Left ventricle myocardium inferior (tissue), 1 donor: ENCODE results near the gene PDGFC. TPM values are rescaled to one million over a fixed set of nuclear protein-coding genes. Genes with fewer than 3 reads are reported as not detected.

Source experiments
- DNase-seq: peaks from one replicate; pipeline ENCODE4 v3.0.0-alpha.2; 2020
- H3K27ac ChIP-seq: fragments of 200-600 bp; replicated peaks from 2 replicates; pipeline ENCODE4 v1.8.0; 2021
- H3K27me3 ChIP-seq: fragments of 200-600 bp; 2 replicates; pipeline ENCODE4 v1.8.0; 2021; ENCODE audit warnings: low read depth
- H3K36me3 ChIP-seq: fragments of 200-600 bp; 2 replicates; pipeline ENCODE4 v1.8.0; 2021
- H3K4me1 ChIP-seq: fragments of 200-600 bp; 2 replicates; pipeline ENCODE4 v1.8.0; 2021
- H3K4me3 ChIP-seq: fragments of 200-600 bp; 2 replicates; pipeline ENCODE4 v1.8.0; 2021; ENCODE audit warnings: mild to moderate bottlenecking, moderate library complexity
- H3K9me3 ChIP-seq: fragments of 200-600 bp; replicated peaks from 2 replicates; pipeline ENCODE4 v1.8.0; 2021
- intact Hi-C: fragments of 100-400 bp; cut with micrococcal nuclease; formaldehyde crosslinking; loops from one replicate; pipeline ENCODE4 v1.11.0; 2022
- total RNA-seq: library from RNA; stranded (reverse); fragmentation: NEBNext Ultra II Directional; extraction: Animal tissue kit (Norgen Biotek cat#: 25700); gene quantifications from one replicate; pipeline ENCODE4 v1.2.1, GENCODE V29; 2021
- TF ChIP-seq, protein P1 (sequence below): fragments of 200-600 bp; IDR thresholded peaks from 2 replicates; pipeline ENCODE4 v1.8.0; 2021; ENCODE audit warnings: antibody characterized with exemption, mild to moderate bottlenecking, borderline replicate concordance
- donor health status: DM: no; HTN: yes; CAD: no; lungs with severe emphysema.

PDGFC gene
- total RNA-seq, 1 donor from 2014 or later, result 12.9 TPM

DNA sequence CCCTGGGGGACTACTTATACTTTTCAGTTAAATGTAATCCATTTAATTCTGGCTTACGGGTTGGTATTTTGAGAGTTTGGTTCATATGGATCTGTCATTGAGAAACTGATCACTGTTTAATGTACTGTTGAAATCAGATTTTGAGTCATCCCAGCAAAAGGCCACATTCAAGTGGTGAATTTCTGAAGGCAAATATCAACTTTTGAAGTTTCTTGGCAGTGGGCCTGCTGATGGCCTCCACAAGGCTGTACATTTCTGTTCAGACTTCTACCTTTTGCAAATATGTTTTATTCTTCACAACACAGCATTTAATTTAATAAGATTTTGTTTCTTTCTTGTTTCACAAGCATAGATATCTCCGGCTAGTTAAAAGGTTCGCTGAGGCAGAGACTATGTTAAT is 138.7 kb downstream of the PDGFC start:
- H3K9me3 ChIP-seq, result peaks cover 5% of the 10 kb centered on the region
- no peak overlapping the region for H3K27ac ChIP-seq
- no peaks in the 10 kb centered on the region for H3K27me3 ChIP-seq
- intact Hi-C loops, result no loop called here
- no peak for DNase-seq
- no peak overlapping the region for H3K4me3 ChIP-seq
- peaks cover 13% of the 10 kb centered on the region for H3K4me1 ChIP-seq
- no peaks in the 10 kb centered on the region for H3K36me3 ChIP-seq
- TF ChIP-seq, protein P1, sequence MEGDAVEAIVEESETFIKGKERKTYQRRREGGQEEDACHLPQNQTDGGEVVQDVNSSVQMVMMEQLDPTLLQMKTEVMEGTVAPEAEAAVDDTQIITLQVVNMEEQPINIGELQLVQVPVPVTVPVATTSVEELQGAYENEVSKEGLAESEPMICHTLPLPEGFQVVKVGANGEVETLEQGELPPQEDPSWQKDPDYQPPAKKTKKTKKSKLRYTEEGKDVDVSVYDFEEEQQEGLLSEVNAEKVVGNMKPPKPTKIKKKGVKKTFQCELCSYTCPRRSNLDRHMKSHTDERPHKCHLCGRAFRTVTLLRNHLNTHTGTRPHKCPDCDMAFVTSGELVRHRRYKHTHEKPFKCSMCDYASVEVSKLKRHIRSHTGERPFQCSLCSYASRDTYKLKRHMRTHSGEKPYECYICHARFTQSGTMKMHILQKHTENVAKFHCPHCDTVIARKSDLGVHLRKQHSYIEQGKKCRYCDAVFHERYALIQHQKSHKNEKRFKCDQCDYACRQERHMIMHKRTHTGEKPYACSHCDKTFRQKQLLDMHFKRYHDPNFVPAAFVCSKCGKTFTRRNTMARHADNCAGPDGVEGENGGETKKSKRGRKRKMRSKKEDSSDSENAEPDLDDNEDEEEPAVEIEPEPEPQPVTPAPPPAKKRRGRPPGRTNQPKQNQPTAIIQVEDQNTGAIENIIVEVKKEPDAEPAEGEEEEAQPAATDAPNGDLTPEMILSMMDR, result no peak

DNA sequence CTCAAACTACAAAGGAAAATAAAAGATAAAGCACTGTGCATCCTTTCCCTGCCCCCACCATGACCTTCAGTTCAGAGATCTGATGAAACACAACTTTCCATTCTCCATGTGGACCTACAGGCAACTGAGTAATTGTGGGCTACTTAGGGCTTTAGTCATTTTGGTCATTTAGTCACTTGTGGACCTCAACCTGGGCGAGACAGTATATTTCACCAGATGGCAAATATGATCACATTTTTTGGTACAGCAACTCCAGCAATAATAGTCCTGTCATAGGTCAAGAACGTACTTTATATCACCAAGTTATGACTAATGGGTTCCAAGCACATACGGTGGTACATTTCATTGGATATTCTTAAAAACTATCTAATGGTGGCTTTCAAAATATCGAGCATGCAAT is 141.2 kb downstream of the PDGFC start:
- Histone ChIP-seq H3K27ac (no peak overlapping the region), H3K27me3 (no peaks in the 10 kb centered on the region), H3K4me3 (no peak overlapping the region), H3K9me3 (no peaks in the 10 kb centered on the region), H3K36me3 (no peaks in the 10 kb centered on the region), H3K4me1 (peaks cover 3% of the 10 kb centered on the region)
- DNase-seq, result no peak
- intact Hi-C loops, result no loop called here
- TF ChIP-seq, protein P1, result no peak

- TF ChIP-seq, protein P1, result no peak
- H3K36me3 ChIP-seq, result no peaks in the 10 kb centered on the region
- no peaks in the 10 kb centered on the region for H3K27me3 ChIP-seq
- DNase-seq, result no peak
- H3K4me3 ChIP-seq, result peak overlapping the region; percentile 12
- peak overlapping the region; percentile 22 for H3K27ac ChIP-seq
- H3K4me1 ChIP-seq, result peaks cover 3% of the 10 kb centered on the region
- intact Hi-C loops, result no loop called here
- H3K9me3 ChIP-seq, result no peaks in the 10 kb centered on the region
Observed at GRCh38 chr4:156829201-156829873, 142.3 kb downstream of the PDGFC start.

- H3K27me3 ChIP-seq, result no peaks in the 10 kb centered on the region
- peaks cover 3% of the 10 kb centered on the region for H3K4me1 ChIP-seq
- DNase-seq, result no peak
- no peak overlapping the region for H3K4me3 ChIP-seq
- no peaks in the 10 kb centered on the region for H3K36me3 ChIP-seq
- H3K27ac ChIP-seq, result no peak overlapping the region
- TF ChIP-seq, protein P1, result no peak
- intact Hi-C loops, result no loop called here
- no peaks in the 10 kb centered on the region for H3K9me3 ChIP-seq
Observed at GRCh38 chr4:156827519-156827918, 144.1 kb downstream of the PDGFC start.

- TF ChIP-seq, protein P1, result no peak
- no peak for DNase-seq
- intact Hi-C loops, result no loop called here
Observed at GRCh38 chr4:156825074-156825473, 146.5 kb downstream of the PDGFC start.

More at GRCh38 chr4:156825074-156825473, 146.5 kb downstream of the PDGFC start:
- H3K27me3 ChIP-seq, result no peaks in the 10 kb centered on the region
- no peak overlapping the region for H3K27ac ChIP-seq
- H3K36me3 ChIP-seq, result no peaks in the 10 kb centered on the region
- H3K4me3 ChIP-seq, result no peak overlapping the region
- H3K9me3 ChIP-seq, result no peaks in the 10 kb centered on the region
- H3K4me1 ChIP-seq, result peaks cover 7% of the 10 kb centered on the region
